ENCODE measurements around the gene DTYMK. TPM values are rescaled to one million over a fixed set of nuclear protein-coding genes. Genes with fewer than 3 reads are reported as not detected.
A peak's percentile ranks its signal among the peaks of the same experiment; 100 is the strongest.

DTYMK gene
- total RNA-seq, 2 experiments from 2014 or later, result 85.9 to 88.7 TPM

DNA sequence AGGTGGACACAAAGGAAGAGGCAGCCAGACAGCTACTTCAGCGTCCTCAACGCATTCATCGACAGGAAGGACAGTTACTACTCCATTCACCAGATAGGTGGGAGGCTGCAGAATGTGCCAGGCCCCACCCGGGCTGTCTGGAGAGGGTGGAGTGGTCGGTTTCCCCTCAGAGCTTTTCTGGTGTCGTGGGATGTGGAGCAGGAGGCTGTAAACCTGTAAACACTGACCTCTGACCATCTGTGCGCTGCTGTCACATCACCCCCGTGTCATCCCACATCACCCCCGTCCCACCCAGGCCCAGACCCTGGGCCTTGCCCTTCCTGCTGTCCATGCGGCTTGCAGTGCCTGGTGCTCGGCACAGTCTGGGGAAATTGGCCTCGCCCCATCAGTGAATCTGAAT is 32.1 kb downstream of the DTYMK start:
- ChIA-PET CTCF (no interaction called here), POLR2A (no interaction called here)
- no peak for DNase-seq
- H3K4me3 Mint-ChIP-seq, result no peak overlapping the region
- H3K4me1 Mint-ChIP-seq (ENCODE audit: low read depth), result no peaks in the 10 kb centered on the region
- no peak overlapping the region for H3K27ac Mint-ChIP-seq
- H3K9me3 Mint-ChIP-seq, result no peaks in the 10 kb centered on the region
- no peaks in the 10 kb centered on the region for H3K27me3 Mint-ChIP-seq
- peaks cover 33% of the 10 kb centered on the region for H3K36me3 Mint-ChIP-seq
- intact Hi-C loops (cut with micrococcal nuclease), result no loop called here

DNA sequence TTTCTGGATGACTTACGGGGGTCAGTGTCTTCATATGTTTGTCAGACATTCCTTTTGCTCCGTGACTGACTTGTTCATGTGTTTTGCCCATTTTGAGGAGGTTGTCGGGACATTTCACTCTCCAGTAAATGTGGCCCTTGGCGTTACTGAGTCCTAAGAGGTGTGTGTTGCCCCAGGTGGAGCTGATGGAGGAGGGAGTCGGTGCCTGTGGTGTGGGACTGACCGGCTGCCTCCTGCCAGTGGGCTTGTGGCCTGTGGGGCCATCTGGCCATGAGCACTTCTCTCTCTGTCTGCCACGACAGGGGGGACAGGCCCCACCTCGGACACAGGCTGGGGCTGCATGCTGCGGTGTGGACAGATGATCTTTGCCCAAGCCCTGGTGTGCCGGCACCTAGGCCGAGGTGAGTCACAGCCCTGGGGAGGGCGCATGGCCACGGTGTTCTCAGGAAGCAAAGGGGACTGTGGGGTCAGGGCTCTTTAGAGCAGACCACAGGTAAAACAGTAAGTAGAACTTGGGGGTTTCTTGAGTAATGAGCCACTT is 33.3 kb downstream of the DTYMK start:
- peaks cover 26% of the 10 kb centered on the region for H3K36me3 Mint-ChIP-seq
- no peak overlapping the region for H3K4me3 Mint-ChIP-seq
- intact Hi-C loops (cut with micrococcal nuclease), result no loop called here
- ChIA-PET CTCF (no interaction called here), POLR2A (no interaction called here)
- no peak for DNase-seq
- no peaks in the 10 kb centered on the region for H3K27me3 Mint-ChIP-seq
- peaks cover 4% of the 10 kb centered on the region for H3K4me1 Mint-ChIP-seq (ENCODE audit: low read depth)
- H3K9me3 Mint-ChIP-seq, result no peaks in the 10 kb centered on the region
- H3K27ac Mint-ChIP-seq, result no peak overlapping the region

DNA sequence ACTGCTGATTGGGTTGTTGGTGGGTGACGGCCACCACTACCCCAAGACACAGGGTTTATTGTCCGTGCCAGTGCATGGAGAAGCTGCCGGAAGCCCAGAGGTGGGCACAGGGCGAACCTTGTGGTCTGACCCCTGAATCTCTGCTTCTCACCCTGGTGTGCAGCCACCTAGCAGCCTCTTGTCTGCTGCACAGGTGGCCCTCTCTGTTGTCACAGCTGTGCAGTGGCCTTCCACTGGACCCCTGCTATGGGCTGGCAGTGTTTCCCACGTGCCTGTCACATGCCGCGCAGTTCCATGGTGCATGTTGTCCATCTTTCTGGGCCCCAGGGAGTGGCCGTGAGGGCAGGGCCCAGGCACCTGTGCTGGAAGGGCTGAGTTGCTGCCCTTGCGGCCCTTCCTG is 33.9 kb downstream of the DTYMK start:
- Mint-ChIP-seq H3K9me3 (no peaks in the 10 kb centered on the region), H3K27ac (no peak overlapping the region), H3K4me1 (ENCODE audit: low read depth) (peaks cover 4% of the 10 kb centered on the region), H3K36me3 (peaks cover 24% of the 10 kb centered on the region), H3K4me3 (no peak overlapping the region), H3K27me3 (no peaks in the 10 kb centered on the region)
- DNase-seq, result no peak
- CTCF ChIA-PET, result no interaction called here
- POLR2A ChIA-PET, result no interaction called here
- intact Hi-C loops (cut with micrococcal nuclease), result no loop called here

DNA sequence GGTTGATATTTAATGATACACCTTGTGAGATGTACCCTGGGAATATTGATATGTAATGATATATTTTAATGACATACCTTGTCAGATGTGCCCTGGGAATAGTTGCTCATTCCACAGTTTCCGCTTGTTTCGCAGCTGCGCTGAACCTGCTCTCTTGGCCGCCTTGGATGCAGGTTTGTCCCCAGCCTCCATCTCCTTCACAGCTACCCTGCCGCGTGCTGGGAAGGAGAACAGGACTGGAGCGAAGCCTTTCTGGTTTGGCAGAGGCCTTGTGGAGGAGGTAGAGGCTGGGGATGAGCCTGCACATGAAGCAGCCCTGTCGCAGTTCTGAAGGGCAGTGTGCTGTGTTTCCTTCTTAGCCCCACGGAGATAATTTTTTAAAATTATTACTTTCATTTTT is 34.5 kb downstream of the DTYMK start:
- Mint-ChIP-seq H3K9me3 (no peaks in the 10 kb centered on the region), H3K27ac (no peak overlapping the region), H3K4me1 (ENCODE audit: low read depth) (peaks cover 4% of the 10 kb centered on the region), H3K27me3 (no peaks in the 10 kb centered on the region), H3K4me3 (no peak overlapping the region), H3K36me3 (peaks cover 22% of the 10 kb centered on the region)
- CTCF ChIA-PET, result no interaction called here
- POLR2A ChIA-PET, result no interaction called here
- intact Hi-C loops (cut with micrococcal nuclease), result no loop called here
- DNase-seq, result no peak

DNA sequence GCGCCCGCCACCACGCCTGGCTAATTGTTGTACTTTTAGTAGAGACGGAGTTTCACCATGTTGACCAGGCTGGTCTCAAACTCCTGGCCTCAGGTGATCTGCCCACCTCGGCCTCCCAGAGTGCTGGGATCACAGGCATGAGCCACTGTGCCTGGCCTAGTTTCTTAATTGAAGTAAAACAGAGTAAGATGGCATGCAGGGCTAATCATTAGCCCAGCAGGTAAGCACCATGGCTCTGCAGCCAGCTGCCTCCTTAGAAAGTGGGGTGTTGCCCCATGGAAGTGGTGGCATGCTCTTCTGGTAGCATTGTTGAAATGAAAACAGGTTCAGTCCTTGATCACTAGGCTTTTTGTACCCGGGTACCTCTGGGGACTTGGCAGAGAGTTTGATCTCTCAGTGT is 36.7 kb downstream of the DTYMK start:
- H3K36me3 Mint-ChIP-seq, result peaks cover 12% of the 10 kb centered on the region
- peaks cover 4% of the 10 kb centered on the region for H3K4me1 Mint-ChIP-seq (ENCODE audit: low read depth)
- no peaks in the 10 kb centered on the region for H3K9me3 Mint-ChIP-seq
- intact Hi-C loops (cut with micrococcal nuclease), result no loop called here
- POLR2A ChIA-PET, result no interaction called here
- H3K27me3 Mint-ChIP-seq, result no peaks in the 10 kb centered on the region
- H3K4me3 Mint-ChIP-seq, result no peak overlapping the region
- CTCF ChIA-PET, result interaction anchor here (1.0 to 1.4 kb wide), 2 partner anchors 10 to 229 kb away, joined by 4 read pairs; no protein-coding TSS in a partner anchor
- no peak overlapping the region for H3K27ac Mint-ChIP-seq
- DNase-seq, result no peak

DNA sequence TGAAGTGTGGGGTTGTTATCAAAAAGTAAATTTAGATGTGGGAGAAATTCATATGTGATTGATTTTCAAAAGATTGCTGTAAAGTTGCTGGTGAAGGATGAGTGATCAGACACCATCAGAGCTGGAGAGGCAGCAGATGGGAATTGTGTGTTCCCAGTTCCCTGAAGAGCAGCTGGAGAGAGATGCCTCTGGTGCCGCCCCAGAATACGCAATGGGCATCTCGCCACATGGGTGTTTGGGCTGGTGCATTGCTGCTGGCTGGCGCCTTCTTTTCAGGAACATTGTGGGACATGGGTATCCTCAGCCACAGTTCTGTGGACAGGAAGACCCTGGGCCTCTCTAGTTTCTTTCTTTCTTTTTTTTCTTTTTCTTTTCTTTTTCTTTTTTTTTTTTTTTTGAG is 37.2 kb downstream of the DTYMK start:
- no peak for DNase-seq
- POLR2A ChIA-PET, result no interaction called here
- Mint-ChIP-seq H3K27me3 (no peaks in the 10 kb centered on the region), H3K4me3 (no peak overlapping the region), H3K27ac (no peak overlapping the region), H3K4me1 (ENCODE audit: low read depth) (peaks cover 4% of the 10 kb centered on the region), H3K36me3 (peaks cover 10% of the 10 kb centered on the region), H3K9me3 (no peaks in the 10 kb centered on the region)
- intact Hi-C loops (cut with micrococcal nuclease), result no loop called here
- CTCF ChIA-PET, result interaction anchor here (1.5 kb wide), 1 partner anchor 10 kb away, joined by 3 read pairs; no protein-coding TSS in a partner anchor

DNA sequence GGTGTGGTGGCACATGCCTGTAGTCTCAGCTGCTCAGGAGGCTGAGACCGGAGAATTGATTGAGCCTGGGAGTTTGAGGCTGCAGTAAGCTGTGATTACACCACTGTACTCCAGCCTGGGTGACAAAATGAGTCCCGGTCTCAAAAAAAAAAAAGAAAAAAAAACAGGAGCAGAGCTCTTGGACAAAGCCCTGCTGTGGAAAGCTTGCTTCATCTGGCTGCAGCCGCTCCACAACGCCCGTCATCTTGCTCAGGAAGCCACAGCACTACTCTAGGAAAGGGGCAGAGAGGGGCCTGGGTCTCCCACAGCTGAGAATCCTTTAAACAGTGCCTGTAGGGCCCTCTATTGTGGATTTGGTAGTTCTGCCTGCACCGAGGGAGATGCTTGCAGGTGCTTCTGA is 38.2 kb downstream of the DTYMK start:
- ChIA-PET POLR2A (no interaction called here), CTCF (interaction anchor here (1.5 kb wide), 1 partner anchor 11 kb away, joined by 3 read pairs; no protein-coding TSS in a partner anchor)
- Mint-ChIP-seq H3K36me3 (peaks cover 8% of the 10 kb centered on the region), H3K27ac (no peak overlapping the region), H3K9me3 (no peaks in the 10 kb centered on the region), H3K4me3 (no peak overlapping the region), H3K27me3 (no peaks in the 10 kb centered on the region), H3K4me1 (ENCODE audit: low read depth) (peaks cover 4% of the 10 kb centered on the region)
- DNase-seq, result no peak
- intact Hi-C loops (cut with micrococcal nuclease), result no loop called here

DNA sequence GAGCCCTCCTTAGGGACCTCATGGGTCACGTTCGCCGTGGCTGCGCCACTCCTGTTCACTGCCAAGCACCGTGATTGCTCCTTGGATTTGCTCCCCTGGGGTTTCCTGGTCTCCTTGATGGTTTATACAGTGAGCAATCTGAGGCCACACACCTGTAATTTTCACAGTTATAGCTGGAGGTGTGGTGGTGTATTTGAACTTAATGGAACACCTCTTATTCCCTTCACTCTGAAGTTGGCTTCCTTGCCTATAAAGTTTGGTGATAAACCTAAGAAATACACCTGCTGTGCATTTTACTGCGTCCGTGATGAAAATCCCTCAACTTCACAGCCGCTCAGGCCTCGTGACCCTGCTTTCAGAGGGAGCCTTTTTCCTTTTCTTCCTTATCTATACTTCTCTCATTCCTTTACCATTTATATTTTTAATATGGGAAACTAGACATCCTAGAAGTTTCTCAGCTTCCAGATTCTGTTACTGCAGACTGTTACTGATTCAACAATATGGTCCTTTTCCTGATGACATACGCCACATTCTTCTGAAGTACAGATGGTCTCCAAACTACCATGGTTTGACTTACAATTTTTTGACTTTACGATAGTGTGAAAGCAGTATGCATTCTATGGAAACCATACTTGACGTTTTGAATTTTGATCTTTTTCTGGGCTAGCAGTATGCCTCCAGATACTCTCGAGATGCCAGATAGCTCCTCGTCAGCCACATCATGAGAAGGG is 40.5 kb downstream of the DTYMK start:
- ChIA-PET POLR2A (no interaction called here), CTCF (no interaction called here)
- Mint-ChIP-seq H3K27me3 (no peaks in the 10 kb centered on the region), H3K27ac (no peak overlapping the region), H3K4me1 (ENCODE audit: low read depth) (peaks cover 16% of the 10 kb centered on the region), H3K36me3 (peaks cover 2% of the 10 kb centered on the region), H3K9me3 (no peaks in the 10 kb centered on the region), H3K4me3 (no peak overlapping the region)
- DNase-seq, result no peak
- intact Hi-C loops (cut with micrococcal nuclease), result no loop called here

DNA sequence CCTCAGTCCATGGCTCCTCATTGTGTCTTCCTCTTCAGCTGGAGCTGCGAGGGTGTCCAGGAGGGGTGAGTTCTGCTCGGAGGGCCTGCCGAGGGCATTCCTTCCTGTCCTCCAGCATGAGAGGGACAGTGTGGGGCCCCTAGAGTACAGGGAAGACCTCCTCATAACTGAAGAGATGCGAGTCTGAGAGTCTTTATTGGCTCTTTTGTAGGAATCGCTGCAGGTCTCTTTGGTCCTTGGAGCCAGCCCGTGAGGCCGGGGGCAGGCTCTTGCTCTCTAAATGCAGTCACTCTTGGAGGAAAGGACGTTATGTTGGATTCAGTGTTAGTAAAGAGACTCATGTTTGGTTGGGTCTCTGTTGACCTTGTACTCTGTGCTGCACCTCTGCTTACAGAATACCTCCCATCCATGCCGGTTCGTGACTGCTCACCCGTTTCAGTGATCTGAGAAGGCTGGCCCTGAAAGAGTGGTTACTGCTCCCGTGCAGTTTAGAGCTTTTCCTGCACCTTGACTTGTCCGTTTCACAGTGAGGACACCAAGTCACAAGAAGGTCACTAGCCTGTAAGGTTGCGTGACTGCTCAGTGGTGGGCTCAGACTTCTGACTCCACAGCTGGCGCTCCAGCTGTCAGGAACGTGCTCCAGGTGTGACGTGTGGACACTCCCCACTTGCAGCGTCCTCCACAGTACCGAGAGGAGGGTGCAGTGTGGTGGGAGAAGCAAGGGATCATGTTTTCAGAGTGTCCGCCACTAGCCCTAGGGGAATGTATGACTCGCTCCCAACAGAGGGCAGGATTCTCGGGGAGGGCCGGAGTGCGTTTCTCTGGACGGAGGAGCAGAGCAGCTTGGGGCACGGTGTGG is 41.3 kb downstream of the DTYMK start:
- Mint-ChIP-seq H3K4me3 (no peak overlapping the region), H3K27ac (no peak overlapping the region), H3K9me3 (no peaks in the 10 kb centered on the region), H3K36me3 (peaks cover 2% of the 10 kb centered on the region), H3K4me1 (ENCODE audit: low read depth) (peaks cover 24% of the 10 kb centered on the region), H3K27me3 (no peaks in the 10 kb centered on the region)
- ChIA-PET POLR2A (no interaction called here), CTCF (no interaction called here)
- DNase-seq, result no peak
- intact Hi-C loops (cut with micrococcal nuclease), result no loop called here

DNA sequence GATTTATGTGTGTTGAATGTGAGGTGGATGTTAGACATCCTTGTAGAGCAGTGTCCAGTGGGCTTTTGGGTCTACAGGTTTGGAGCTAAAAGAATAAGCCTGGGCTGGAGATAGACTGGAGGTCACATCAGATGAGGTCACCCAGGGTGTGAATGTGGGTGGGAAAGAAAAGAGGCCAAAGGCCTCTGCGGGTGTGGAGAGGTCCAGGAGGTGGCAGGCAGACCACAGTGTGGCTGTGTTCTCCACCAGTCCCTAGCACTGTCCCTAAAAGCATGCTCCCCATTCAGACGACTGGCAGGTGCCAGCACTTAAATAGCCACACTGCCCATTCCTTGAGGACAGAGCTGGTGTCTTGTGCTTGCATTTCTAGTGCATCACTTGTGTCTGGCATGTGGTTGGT is 45.0 kb downstream of the DTYMK start:
- H3K36me3 Mint-ChIP-seq, result peaks cover 13% of the 10 kb centered on the region
- H3K27me3 Mint-ChIP-seq, result no peaks in the 10 kb centered on the region
- ChIA-PET CTCF (interaction anchor here (0.9 to 2.9 kb wide), 2 partner anchors 17 to 790 kb away, joined by 3 to 11 read pairs; no protein-coding TSS in a partner anchor), POLR2A (no interaction called here)
- peaks cover 42% of the 10 kb centered on the region for H3K4me1 Mint-ChIP-seq (ENCODE audit: low read depth)
- intact Hi-C loops (cut with micrococcal nuclease), result no loop called here
- H3K27ac Mint-ChIP-seq, result no peak overlapping the region
- no peaks in the 10 kb centered on the region for H3K9me3 Mint-ChIP-seq
- DNase-seq, result no peak
- H3K4me3 Mint-ChIP-seq, result no peak overlapping the region

DNA sequence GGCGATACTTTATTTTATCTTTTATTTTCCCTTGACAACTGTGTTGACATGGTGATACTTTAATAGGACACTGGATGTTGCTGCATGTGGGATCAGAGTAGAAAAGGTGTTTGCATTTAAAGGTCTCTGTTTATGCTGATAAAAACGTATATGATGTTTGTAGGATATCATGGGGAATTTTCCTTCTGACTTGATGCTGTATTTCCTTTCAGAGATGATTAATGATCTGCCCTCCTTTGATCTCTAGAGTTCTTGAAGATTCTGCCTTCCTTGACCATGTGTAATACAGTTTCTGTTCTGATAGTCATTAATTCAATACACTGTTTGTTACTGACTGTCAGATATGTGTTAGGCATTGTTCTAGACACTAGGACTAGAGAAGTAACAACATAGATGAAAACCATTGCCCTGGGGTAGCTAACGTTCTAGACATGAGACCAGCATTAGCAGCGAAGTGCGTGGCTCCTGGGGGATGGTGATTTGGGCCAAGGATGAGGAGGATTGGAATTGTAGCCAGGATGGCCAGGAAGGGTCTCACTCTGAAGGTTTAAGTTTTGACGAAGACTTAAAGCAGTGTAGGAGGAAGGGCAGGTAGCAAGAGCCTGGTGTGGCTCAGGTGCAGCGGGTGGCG is 46.3 kb downstream of the DTYMK start:
- Mint-ChIP-seq H3K9me3 (no peaks in the 10 kb centered on the region), H3K4me3 (no peak overlapping the region), H3K36me3 (peaks cover 13% of the 10 kb centered on the region), H3K27me3 (no peaks in the 10 kb centered on the region), H3K4me1 (ENCODE audit: low read depth) (peaks cover 48% of the 10 kb centered on the region), H3K27ac (peak overlapping the region; percentile 71)
- ChIA-PET POLR2A (no interaction called here), CTCF (no interaction called here)
- no peak for DNase-seq
- intact Hi-C loops (cut with micrococcal nuclease), result no loop called here

DNA sequence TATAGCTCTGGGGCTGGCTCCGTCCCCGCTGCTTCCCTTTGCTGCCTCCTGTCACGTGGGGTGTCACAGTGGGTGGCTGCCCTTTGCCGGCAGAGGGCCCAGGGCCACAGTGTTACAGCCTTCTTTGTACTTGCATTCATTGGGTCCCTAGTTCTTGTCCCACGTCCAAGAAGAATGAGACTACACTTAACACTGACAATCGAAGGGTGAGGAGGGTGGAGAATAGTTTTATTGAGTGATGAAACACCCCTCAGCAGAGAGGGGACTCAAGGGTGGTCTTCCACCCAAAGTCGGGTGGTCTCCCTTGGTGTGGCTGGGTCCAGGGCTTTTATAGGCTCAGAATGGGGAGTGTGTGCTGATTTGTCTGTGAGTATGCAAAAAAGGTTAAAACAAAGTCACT is 47.2 kb downstream of the DTYMK start:
- intact Hi-C loops (cut with micrococcal nuclease), result loop anchor here (5.0 kb wide), 1 partner anchor 322 kb away; the partner anchor contains the start of genes HDLBP and SEPTIN2
- Mint-ChIP-seq H3K4me1 (ENCODE audit: low read depth) (peaks cover 56% of the 10 kb centered on the region), H3K27ac (peak overlapping the region; percentile 71), H3K4me3 (no peak overlapping the region), H3K36me3 (peaks cover 13% of the 10 kb centered on the region), H3K27me3 (no peaks in the 10 kb centered on the region), H3K9me3 (no peaks in the 10 kb centered on the region)
- ChIA-PET POLR2A (no interaction called here), CTCF (no interaction called here)
- no peak for DNase-seq

All from activated CD4-positive, alpha-beta memory T cell treated with anti-CD3 and anti-CD28 coated beads for 36 hours (primary cell).